Subcutaneous adipose tissue (tissue), 4 donors: ENCODE data around the gene CCR5. TPM values are rescaled to one million over a fixed set of nuclear protein-coding genes. Genes with fewer than 3 reads are reported as not detected.

Experiments used
- CTCF ChIP-seq: fragments of 450-650 bp; IDR thresholded peaks from one replicate; pipeline ENCODE4 v1.5.1; 2016; ENCODE audit warnings: low read depth, mild to moderate bottlenecking, control low read depth, antibody characterized with exemption, moderate library complexity
- total RNA-seq, 4 donors: library from RNA; depleted of rRNA; stranded (reverse); fragments of >200 nt; gene quantifications; one replicate each; pipeline ENCODE4 v1.1.0, GENCODE V29; 2016

Gene CCR5
- total RNA-seq, 4 donors from 2014 or later, result 0.88 to 11.0 TPM; not detected in 2

- TF ChIP-seq CTCF, result no peak
Observed at GRCh38 chr3:46399557-46399956, 28.8 kb downstream of the CCR5 start.

DNA sequence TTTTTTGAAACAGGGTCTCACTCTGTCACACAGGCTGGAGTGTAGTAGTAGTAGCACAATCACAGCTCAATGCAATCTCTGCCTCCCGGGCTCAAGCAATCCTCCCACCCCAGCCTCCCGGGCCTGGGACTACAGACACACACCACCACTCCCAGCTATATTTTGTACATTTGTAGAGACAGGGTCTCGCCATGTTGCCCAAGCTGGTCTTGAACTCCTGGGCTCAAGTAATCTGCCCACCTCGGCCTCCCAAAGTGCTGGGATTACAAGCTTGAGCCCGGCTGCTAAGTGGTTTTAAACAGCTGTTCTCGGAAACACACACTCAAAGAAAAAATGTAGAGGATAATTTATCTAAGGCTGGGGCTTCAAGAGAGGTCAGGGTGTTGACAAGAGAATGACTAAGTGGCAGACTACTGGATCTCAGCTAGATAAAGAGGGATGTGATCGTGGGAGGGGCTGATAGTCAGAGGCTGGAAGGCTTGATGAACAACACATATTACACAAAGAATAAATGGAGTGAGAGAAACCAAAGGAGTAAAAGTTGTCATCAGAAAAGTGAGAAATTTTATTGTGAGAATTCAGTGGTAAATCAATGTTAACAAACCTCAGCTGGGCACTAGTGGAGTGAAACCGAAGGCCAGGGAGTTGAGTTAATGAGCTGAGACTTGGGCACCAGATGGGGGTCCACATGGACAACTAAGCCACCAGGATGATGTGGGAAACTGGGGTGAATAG is 29.4 kb downstream of the CCR5 start:
- TF ChIP-seq CTCF, result no peak

DNA sequence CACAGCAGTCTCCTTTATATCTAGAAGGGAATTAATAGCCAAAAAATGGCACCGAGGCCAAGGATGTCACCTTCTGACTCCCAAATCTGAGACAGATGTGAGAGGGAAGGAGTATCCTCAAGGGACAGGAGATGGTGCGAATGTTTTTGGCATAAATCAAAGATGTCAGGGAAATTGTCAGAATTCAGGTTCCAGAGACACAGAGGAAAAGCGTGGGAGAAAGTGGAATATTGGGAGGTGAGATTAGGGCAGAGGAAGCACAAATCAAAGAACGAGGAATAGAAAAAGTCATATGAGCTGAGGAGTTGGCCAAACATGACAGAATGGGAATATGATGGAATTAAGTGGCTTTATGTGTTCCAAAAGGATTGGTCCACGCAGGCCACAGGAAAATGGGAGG is 30.1 kb downstream of the CCR5 start:
- TF ChIP-seq CTCF, result no peak

DNA sequence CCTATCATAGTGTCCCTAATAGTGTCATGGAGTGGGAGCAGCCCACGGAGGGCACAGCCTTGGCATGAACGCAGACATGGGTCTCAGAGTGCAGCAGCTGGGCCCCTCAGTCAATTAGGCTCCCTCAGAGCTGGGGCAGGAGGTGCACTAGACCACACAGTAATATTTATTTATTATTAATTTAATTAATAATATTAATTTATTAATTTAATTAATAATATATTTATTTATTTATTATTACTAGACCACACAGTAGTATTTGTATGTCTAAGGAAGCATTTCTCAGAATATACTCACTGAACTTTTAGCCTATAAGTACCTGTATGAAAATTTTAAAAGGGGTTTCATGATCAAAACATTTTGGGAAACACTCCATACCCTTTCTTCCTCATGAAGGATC is 30.8 kb downstream of the CCR5 start:
- TF ChIP-seq CTCF, result no peak

DNA sequence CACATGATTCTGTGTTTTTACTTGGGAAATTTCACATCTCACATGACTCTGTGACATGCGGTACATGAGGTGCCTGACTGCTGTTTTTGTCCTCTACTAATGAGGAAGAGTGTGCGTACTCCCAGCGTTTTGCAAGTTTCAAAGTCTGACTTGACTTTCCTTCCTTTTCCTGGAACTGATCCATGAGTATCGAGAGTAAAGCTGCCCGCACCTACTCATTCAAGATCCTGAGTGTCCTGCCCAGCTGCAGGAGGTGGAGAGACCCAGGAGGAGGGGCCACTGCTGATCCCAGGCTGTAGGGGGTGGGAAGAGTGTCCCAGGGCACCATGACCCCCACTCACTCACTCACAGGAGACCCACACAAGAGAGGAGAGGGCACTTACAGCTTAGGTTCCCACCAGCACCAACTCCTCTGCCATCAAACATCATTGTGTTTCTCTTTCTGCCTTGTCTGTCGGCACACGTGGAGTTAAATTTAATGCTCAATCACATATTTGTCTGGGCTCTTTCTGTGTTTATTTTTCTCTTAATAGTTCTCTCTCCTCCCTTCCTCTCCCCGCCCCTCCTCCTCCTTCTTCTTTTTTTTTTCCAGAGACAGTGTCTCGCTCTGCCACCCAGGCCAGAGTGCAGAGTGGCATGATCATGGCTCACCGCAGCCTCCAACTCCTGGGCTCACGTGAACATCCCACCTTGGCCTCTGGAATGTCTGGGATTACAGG is 34.7 kb downstream of the CCR5 start:
- TF ChIP-seq CTCF, result no peak

DNA sequence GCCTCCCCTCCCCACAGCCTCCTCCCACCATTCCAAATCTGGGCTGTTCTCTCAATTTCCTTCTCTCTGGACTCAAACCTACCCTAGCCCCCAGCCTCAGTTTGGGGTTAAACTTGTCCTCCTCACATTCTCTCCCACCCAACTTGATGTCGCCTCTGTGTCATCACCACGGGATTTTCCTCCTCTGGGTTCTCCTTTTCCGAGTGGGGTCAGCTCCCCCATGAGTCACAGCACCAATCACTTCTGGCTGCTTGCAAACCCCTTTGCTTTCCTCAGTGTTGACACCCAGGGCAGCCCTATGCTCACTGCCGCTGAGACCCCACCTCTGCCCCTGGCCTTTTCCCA is 35.7 kb downstream of the CCR5 start:
- no peak for TF ChIP-seq CTCF

DNA sequence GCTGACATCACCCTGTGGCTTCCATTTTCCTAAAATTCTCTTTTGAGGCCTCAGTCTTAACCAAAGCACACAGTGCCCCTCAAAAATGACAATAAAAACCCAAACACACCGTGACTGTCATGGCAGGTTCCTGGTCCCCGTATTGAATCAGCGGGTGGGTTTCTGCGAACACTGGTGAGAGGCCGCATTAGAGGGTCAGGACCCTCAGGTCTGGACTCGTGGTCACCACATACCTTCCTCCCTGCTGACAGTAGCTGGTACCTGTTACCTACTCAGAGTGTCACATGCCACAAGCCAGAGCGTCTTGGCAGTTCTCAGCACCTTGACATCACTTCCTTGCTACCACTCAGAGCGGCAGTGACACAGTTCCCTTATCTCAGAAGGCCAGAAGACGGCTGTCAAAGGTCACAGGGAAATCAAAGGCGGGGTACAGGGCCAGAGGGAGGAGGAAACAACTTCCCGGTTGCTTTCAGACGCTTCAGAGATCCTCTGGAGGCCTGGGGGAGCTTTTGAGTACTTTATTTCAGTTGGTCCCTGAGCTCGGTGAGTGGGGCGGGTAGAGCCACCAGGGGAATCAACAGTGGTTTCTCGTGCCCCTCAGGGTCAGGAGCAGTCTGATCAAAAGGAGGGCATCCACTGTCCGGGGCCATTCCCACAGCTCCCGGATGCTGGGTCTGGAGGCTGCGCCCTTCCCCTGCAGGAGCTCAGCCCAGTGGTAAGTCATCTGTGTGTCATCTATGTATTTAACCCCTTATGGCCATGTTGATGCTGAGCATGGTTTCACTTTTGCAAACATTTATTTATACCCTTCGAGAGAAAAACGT is 36.3 kb downstream of the CCR5 start, which contains the start of the genes CCR5AS and CCRL2:
CCR5AS (minus strand) TSS at position 279 of the 824 bp plus-strand sequence.
CCRL2 (plus strand) TSS at position 472 of the 824 bp plus-strand sequence. CDS start 821 bp downstream, outside the sequence.
- no peak for TF ChIP-seq CTCF
